ENCODE results near the gene FAM209A.
"Not testable (repeated sequence)": the region's sequence is repeated elsewhere in the genome, so short reads cannot be mapped to it uniquely, and the experiment has no call there.

DNA sequence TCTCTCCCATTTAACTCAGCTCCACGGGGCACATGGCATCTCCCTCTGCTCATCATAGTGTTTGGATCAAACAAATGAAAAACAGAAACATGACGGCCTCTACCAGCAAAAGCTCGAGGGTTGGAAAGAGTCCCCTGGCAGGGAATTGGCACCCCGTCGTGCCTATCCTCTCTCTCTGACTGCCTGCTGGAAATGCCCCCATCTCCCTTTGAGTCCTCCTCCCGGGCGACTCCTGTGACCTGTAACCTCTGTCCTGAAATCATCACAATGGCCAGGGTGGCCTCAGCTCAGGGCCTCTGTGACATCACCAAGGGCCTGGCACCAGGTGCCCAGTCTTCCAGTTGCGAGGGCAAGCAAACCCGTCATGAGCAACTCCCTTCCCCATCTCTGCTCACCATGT, 8.4 kb downstream of the FAM209A start, which contains the start of gene FAM209B:
- TF ChIP-seq, protein P1, sequence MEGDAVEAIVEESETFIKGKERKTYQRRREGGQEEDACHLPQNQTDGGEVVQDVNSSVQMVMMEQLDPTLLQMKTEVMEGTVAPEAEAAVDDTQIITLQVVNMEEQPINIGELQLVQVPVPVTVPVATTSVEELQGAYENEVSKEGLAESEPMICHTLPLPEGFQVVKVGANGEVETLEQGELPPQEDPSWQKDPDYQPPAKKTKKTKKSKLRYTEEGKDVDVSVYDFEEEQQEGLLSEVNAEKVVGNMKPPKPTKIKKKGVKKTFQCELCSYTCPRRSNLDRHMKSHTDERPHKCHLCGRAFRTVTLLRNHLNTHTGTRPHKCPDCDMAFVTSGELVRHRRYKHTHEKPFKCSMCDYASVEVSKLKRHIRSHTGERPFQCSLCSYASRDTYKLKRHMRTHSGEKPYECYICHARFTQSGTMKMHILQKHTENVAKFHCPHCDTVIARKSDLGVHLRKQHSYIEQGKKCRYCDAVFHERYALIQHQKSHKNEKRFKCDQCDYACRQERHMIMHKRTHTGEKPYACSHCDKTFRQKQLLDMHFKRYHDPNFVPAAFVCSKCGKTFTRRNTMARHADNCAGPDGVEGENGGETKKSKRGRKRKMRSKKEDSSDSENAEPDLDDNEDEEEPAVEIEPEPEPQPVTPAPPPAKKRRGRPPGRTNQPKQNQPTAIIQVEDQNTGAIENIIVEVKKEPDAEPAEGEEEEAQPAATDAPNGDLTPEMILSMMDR (IDR thresholded peaks at IDR 0.05): not testable (repeated sequence)
- TF ChIP-seq, protein P2, sequence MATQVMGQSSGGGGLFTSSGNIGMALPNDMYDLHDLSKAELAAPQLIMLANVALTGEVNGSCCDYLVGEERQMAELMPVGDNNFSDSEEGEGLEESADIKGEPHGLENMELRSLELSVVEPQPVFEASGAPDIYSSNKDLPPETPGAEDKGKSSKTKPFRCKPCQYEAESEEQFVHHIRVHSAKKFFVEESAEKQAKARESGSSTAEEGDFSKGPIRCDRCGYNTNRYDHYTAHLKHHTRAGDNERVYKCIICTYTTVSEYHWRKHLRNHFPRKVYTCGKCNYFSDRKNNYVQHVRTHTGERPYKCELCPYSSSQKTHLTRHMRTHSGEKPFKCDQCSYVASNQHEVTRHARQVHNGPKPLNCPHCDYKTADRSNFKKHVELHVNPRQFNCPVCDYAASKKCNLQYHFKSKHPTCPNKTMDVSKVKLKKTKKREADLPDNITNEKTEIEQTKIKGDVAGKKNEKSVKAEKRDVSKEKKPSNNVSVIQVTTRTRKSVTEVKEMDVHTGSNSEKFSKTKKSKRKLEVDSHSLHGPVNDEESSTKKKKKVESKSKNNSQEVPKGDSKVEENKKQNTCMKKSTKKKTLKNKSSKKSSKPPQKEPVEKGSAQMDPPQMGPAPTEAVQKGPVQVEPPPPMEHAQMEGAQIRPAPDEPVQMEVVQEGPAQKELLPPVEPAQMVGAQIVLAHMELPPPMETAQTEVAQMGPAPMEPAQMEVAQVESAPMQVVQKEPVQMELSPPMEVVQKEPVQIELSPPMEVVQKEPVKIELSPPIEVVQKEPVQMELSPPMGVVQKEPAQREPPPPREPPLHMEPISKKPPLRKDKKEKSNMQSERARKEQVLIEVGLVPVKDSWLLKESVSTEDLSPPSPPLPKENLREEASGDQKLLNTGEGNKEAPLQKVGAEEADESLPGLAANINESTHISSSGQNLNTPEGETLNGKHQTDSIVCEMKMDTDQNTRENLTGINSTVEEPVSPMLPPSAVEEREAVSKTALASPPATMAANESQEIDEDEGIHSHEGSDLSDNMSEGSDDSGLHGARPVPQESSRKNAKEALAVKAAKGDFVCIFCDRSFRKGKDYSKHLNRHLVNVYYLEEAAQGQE (IDR thresholded peaks at IDR 0.05; ENCODE audit: insufficient read depth in 1 of 2, low read depth in 2 of 2, low read length in 1 of 2): not testable (repeated sequence)
- not testable (repeated sequence) for TF ChIP-seq POLR2AphosphoS5 (IDR thresholded peaks at IDR 0.05; ENCODE audit: low read depth, low read length)

Data from Panc1 (cell line).